Fibroblast of lung (primary cell): ENCODE data around the gene TTC13. TPM values are rescaled to one million over a fixed set of nuclear protein-coding genes. Genes with fewer than 3 reads are reported as not detected.

Experiments used
- DNase-seq, 2 donors: peaks; one replicate each; pipeline versions ENCODE4 v3.0.0 to v3.0.0-alpha.2; 2010; ENCODE audit warnings: low read depth in 2 of 2
- H2AFZ ChIP-seq: 2 replicates; pipeline ENCODE4 v1.5.1; 2012; ENCODE audit warnings: low read length, control low read depth, inconsistent platforms
- H3K27ac ChIP-seq: 2 replicates; pipeline ENCODE4 v1.5.1; 2011; ENCODE audit warnings: low read length, control low read depth; ENCODE audit not compliant: insufficient read depth
- H3K27me3 ChIP-seq: 2 replicates; pipeline ENCODE4 v1.5.1; 2011; ENCODE audit warnings: mild to moderate bottlenecking, low read length; ENCODE audit not compliant: control insufficient read depth, insufficient read depth
- H3K36me3 ChIP-seq: 2 replicates; pipeline ENCODE4 v1.5.1; 2011; ENCODE audit warnings: low read length; ENCODE audit not compliant: control insufficient read depth, insufficient read depth
- H3K4me1 ChIP-seq: 2 replicates; pipeline ENCODE4 v1.5.1; 2011; ENCODE audit warnings: low read length; ENCODE audit not compliant: control insufficient read depth, insufficient read depth; ENCODE audit errors: extremely low read depth
- H3K4me2 ChIP-seq: 2 replicates; pipeline ENCODE4 v1.5.1; 2011; ENCODE audit warnings: low read length, control low read depth; ENCODE audit not compliant: insufficient read depth; ENCODE audit errors: extremely low read depth
- H3K4me3 ChIP-seq, 4 experiments: fragments of 200-600 bp in 1 of 4; sonication (generic) in 1 of 4; replicated peaks in 1 of 4; 2 replicates each; pipeline ENCODE4 v1.5.1; 2011 to 2016; ENCODE audit warnings: low read length in 4 of 4, low read depth in 3 of 4, mild to moderate bottlenecking in 3 of 4, control low read depth in 2 of 4, inconsistent platforms in 1 of 4, mixed read lengths in 1 of 4; ENCODE audit not compliant: insufficient read depth in 1 of 4; ENCODE audit errors: control extremely low read depth in 1 of 4
- H3K79me2 ChIP-seq: 2 replicates; pipeline ENCODE4 v1.5.1; 2012; ENCODE audit warnings: mild to moderate bottlenecking, low read length, inconsistent platforms; ENCODE audit not compliant: control insufficient read depth, insufficient read depth
- H3K9ac ChIP-seq: 2 replicates; pipeline ENCODE4 v1.5.1; 2011; ENCODE audit warnings: mild to moderate bottlenecking, low read length, control low read depth; ENCODE audit not compliant: insufficient read depth
- H3K9me3 ChIP-seq: 2 replicates; pipeline ENCODE4 v1.5.1; 2012; ENCODE audit warnings: low read depth, low read length; ENCODE audit not compliant: control insufficient read depth, insufficient read depth
- H4K20me1 ChIP-seq: 2 replicates; pipeline ENCODE4 v1.5.1; 2011; ENCODE audit warnings: low read length; ENCODE audit not compliant: control insufficient read depth, insufficient read depth; ENCODE audit errors: extremely low read depth
- EZH2 ChIP-seq: IDR thresholded peaks from 2 replicates; pipeline ENCODE4 v1.5.1; 2012; ENCODE audit warnings: low read length, control low read depth, mild to moderate bottlenecking; ENCODE audit errors: missing control alignments
- polyA plus RNA-seq, 2 donors: library from polyadenylated mRNA; depleted of rRNA in 1 of 2; stranded (reverse) in 1 of 2; unstranded in 1 of 2; fragments of >200 nt; gene quantifications; 2 replicates each; pipeline ENCODE4 v1.2.1, GENCODE V29; 2011 to 2012; ENCODE audit warnings: missing spikeins in 1 of 2
- total RNA-seq: library from RNA; depleted of rRNA; stranded (reverse); fragments of >200 nt; gene quantifications from 2 replicates; pipeline ENCODE4 v1.2.1, GENCODE V29; 2014
- TF ChIP-seq, protein P1 (sequence below), 2 donors: IDR thresholded peaks in 1 of 2; conservative IDR thresholded peaks in 1 of 2; 1 replicate in 1 of 2; 2 replicates in 1 of 2; pipeline ENCODE4 v1.5.1; 2011 to 2012; ENCODE audit warnings: low read length in 2 of 2, control low read depth in 1 of 2, inconsistent platforms in 1 of 2, low read depth in 1 of 2, mild to moderate bottlenecking in 1 of 2

The TTC13 gene
- total and polyA plus RNA-seq, 2 donors (not counting 1 experiment from before 2014, with no cell fraction given): 8.0 to 16.2 TPM

GRCh38 chr1:230892018-230892491 is 86.6 kb downstream of the TTC13 start:
- Histone ChIP-seq H3K27ac (no peak overlapping the region), H4K20me1 (no peaks in the 10 kb centered on the region), H3K27me3 (peaks cover 2% of the 10 kb centered on the region), H3K9ac (no peak overlapping the region), H3K4me2 (peak overlapping the region; percentile 25), H3K36me3 (no peaks in the 10 kb centered on the region), H3K4me3 (no peak overlapping the region), H3K9me3 (no peaks in the 10 kb centered on the region), H2AFZ (no peak overlapping the region), H3K79me2 (no peaks in the 10 kb centered on the region), H3K4me1 (no peaks in the 10 kb centered on the region)
- TF ChIP-seq EZH2: no peak
- TF ChIP-seq, protein P1, sequence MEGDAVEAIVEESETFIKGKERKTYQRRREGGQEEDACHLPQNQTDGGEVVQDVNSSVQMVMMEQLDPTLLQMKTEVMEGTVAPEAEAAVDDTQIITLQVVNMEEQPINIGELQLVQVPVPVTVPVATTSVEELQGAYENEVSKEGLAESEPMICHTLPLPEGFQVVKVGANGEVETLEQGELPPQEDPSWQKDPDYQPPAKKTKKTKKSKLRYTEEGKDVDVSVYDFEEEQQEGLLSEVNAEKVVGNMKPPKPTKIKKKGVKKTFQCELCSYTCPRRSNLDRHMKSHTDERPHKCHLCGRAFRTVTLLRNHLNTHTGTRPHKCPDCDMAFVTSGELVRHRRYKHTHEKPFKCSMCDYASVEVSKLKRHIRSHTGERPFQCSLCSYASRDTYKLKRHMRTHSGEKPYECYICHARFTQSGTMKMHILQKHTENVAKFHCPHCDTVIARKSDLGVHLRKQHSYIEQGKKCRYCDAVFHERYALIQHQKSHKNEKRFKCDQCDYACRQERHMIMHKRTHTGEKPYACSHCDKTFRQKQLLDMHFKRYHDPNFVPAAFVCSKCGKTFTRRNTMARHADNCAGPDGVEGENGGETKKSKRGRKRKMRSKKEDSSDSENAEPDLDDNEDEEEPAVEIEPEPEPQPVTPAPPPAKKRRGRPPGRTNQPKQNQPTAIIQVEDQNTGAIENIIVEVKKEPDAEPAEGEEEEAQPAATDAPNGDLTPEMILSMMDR (conservative IDR thresholded peaks at IDR 0.05 in 1 of 2, IDR thresholded peaks at IDR 0.05 in 1 of 2; ENCODE audit: low read depth in 1 of 2, low read length in 2 of 2): no peak
- no peak for DNase-seq

DNA sequence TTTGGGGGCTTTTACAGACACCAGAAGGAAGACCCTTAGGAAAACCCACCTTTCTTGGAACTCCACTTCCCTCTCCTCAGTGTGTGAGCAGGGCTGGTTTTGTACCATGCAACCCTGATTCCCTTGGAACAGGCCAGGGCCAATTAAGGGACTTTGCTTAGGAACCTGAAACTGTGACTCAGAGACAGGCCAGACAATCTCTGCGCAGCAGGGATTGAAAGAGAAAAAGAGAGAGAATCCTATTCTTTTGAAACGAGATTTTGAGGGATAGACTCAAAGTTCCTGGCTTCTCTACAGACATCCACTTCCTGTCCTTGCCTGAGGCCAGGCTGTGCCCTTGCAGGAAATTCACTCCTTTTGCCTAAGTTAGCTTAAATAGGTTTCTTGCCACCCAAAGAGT is 87.2 kb downstream of the TTC13 start:
- Histone ChIP-seq H3K4me2 (no peak overlapping the region), H3K27me3 (peaks cover 2% of the 10 kb centered on the region), H3K79me2 (no peaks in the 10 kb centered on the region), H3K4me3 (no peak overlapping the region), H4K20me1 (no peaks in the 10 kb centered on the region), H3K9ac (no peak overlapping the region), H3K36me3 (no peaks in the 10 kb centered on the region), H3K4me1 (no peaks in the 10 kb centered on the region), H2AFZ (no peak overlapping the region), H3K9me3 (no peaks in the 10 kb centered on the region), H3K27ac (no peak overlapping the region)
- DNase-seq: no peak
- TF ChIP-seq, protein P1 (conservative IDR thresholded peaks at IDR 0.05 in 1 of 2, IDR thresholded peaks at IDR 0.05 in 1 of 2; ENCODE audit: low read depth in 1 of 2, low read length in 2 of 2): no peak
- no peak for TF ChIP-seq EZH2

GRCh38 chr1:230884646-230885045 is 94.0 kb downstream of the TTC13 start:
- TF ChIP-seq EZH2: no peak
- TF ChIP-seq, protein P1 (conservative IDR thresholded peaks at IDR 0.05 in 1 of 2, IDR thresholded peaks at IDR 0.05 in 1 of 2; ENCODE audit: low read depth in 1 of 2, low read length in 2 of 2): no peak
- Histone ChIP-seq H2AFZ (no peak overlapping the region), H3K4me1 (no peaks in the 10 kb centered on the region), H3K4me2 (no peak overlapping the region), H3K36me3 (no peaks in the 10 kb centered on the region), H3K27ac (no peak overlapping the region), H4K20me1 (no peaks in the 10 kb centered on the region), H3K9ac (no peak overlapping the region), H3K27me3 (peaks cover 3% of the 10 kb centered on the region), H3K79me2 (no peaks in the 10 kb centered on the region), H3K4me3 (no peak overlapping the region), H3K9me3 (no peaks in the 10 kb centered on the region)
- no peak for DNase-seq
